T-helper 2 cell (primary cell): Measurements from ENCODE around the gene JKAMP.

Experiments
- DNase-seq, 5 experiments: peaks; one replicate each; pipeline versions ENCODE4 v3.0.0 to v3.0.0-alpha.2; 2012 to 2022

JKAMP gene

DNA sequence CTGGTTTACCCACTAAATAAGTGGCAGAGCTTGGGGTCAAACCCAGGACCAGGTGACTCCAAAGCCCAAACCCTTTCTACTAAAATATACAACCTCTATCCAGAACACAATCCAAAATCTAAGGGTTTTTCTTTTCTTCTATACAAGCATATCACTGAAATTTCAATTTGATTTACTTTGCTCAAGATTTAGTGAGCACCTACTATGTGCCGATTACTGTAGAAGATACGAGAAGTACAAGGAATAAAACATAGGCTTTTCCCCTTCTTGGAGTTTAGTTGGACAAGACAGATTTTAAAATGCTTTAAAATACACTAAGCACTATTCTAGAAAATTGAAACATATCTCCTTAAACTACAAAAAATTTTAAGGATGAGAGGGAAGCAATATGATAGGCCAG lies 2.9 kb upstream of the JKAMP start:
- DNase-seq, result no peak

GRCh38 chr14:59481871-59482540 lies 2.3 kb upstream of the JKAMP start:
- DNase-seq, result no peak

GRCh38 chr14:59482541-59483331 lies 1.6 kb upstream of the JKAMP start:
- no peak for DNase-seq

DNA sequence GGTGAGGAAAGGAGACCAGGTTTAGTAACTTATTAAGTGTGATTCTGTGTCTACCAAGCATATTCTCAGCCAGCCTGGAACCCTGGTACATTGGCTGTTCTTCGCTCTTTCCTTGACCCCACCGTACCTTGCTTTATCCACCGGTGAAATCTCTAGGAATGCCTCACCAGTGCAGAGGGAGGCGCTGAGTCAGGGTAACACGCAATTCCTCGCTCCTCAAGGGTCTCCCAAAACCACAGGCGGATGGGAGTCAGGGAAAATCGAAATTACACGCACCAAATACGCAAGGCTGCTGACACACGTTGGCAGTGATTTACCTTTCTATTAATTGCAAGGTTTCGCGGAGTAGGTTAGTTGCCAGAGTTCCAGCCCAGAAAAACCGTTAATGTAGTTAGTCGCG lies 954 bp upstream of the JKAMP start:
- no peak for DNase-seq

GRCh38 chr14:59484639-59485175 lies 390 bp downstream of the JKAMP start:
- peak in 1 of 5 experiments; percentile 55 for DNase-seq

GRCh38 chr14:59490756-59491155 lies 6.4 kb downstream of the JKAMP start:
- no peak for DNase-seq

GRCh38 chr14:59492384-59492783 lies 8.1 kb downstream of the JKAMP start:
- no peak for DNase-seq

- no peak for DNase-seq
These were observed 16.4 kb downstream of the JKAMP start for GRCh38 chr14:59500732-59501131.

DNA sequence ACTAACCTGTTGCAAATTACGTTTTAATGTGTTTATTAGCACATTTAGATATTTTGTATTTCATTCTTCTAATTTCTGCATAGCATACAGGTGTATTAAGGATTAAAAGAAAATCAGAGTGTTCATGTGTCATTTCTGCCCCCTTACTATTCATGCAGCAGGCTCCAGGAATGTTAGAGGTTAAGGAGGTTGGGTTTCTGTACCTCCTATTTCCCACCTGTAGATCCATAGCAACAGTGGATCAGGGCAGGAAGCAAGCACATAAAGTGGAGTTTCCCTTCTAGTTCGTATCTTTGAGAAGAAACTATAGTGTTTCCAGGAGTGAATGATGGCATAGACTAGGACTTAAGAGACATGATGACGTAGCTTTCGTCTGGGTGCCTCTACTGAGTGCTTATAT lies 18.9 kb downstream of the JKAMP start:
- no peak for DNase-seq

DNA sequence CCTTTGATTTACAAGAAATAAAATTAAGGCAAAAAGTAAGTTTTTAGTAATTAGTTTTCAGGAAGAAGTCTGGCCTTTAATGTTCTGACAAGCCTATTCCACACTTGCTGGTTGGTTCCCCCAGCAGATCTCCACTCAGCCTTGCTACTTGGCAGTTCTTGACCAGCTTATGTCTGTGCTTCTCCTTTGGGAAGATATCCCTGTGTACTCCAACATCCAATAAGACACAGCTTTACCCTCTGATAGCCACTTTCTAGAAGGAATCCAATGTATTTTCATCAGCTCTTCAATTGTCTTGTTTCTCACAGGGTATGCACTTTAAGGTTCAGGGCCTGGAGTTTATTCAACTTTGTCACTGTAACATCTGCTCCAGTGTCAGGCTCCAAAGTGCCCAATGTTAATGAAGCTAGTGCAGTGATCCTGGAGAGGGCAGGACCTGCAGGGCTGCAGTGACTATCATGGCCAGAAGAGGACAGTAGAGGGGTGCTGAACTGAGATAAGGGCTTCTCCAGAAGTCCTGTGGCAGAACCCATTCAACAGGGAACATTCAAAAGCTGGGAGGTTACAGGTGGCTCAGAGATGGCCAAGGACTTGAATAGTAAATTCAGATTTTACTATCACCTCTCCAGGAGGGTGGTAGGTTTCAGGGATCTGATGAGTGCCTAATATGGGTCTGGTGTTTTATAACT lies 22.9 kb downstream of the JKAMP start:
- peak in 3 of 5 experiments; percentile 3 to 48 (median 12) for DNase-seq

GRCh38 chr14:59507752-59508103 lies 23.4 kb downstream of the JKAMP start:
- no peak for DNase-seq

DNA sequence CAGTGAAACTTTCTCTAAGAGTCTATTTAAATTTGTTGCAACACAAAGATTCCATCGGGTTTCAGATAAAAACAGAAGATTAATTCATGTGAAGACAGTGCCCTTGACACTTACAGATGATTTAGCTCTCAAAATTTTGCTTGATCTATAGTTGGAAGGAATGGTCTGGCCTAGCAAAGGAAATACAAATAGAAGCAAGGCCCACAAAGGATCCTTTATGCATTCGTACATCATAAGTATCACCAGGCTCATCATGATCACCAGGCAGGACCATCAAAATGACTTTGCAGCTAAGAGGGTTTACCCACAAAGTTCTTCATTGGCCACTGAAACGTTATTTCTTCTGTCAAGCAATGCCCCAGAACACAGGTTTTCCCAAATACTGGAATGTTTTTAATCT lies 24.8 kb downstream of the JKAMP start:
- DNase-seq, result no peak

- DNase-seq, result no peak
These were observed 25.7 kb downstream of the JKAMP start for GRCh38 chr14:59510001-59510400.

GRCh38 chr14:59510966-59511365 lies 26.6 kb downstream of the JKAMP start:
- no peak for DNase-seq

GRCh38 chr14:59511916-59512575 lies 27.7 kb downstream of the JKAMP start:
- DNase-seq, result no peak

- DNase-seq, result no peak
These were observed 35.9 kb downstream of the JKAMP start for GRCh38 chr14:59520224-59520623.

GRCh38 chr14:59529189-59529588 lies 44.9 kb downstream of the JKAMP start:
- DNase-seq, result no peak

GRCh38 chr14:59530349-59530748 lies 46.0 kb downstream of the JKAMP start:
- DNase-seq, result no peak

- no peak for DNase-seq
These were observed 48.1 kb downstream of the JKAMP start for GRCh38 chr14:59532419-59532818.

GRCh38 chr14:59534361-59534987 lies 50.2 kb downstream of the JKAMP start:
- DNase-seq, result no peak

GRCh38 chr14:59537476-59537875 lies 53.2 kb downstream of the JKAMP start:
- no peak for DNase-seq

DNA sequence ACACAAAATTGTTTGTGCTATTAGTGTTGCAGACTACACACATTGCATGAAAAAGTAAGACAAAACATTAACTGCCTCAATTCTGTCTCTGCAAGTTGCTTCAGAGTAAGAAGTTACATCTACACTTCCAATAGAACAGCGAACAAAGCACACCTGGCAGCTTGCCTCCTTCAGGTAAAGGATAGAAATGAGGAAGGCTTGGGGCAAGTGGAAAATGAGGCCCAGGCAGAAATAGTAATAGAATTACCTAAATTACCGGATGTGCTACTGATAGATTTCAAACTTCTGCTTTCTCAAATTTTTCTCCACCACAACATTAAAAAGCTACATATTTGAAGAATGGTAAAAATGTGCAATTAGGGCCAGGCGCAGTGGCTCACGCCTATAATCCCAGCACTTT lies 54.6 kb downstream of the JKAMP start:
- no peak for DNase-seq

GRCh38 chr14:59540852-59541251 lies 56.5 kb downstream of the JKAMP start:
- DNase-seq, result no peak
